ENCODE data around the gene AGBL1.

The AGBL1 gene

DNA sequence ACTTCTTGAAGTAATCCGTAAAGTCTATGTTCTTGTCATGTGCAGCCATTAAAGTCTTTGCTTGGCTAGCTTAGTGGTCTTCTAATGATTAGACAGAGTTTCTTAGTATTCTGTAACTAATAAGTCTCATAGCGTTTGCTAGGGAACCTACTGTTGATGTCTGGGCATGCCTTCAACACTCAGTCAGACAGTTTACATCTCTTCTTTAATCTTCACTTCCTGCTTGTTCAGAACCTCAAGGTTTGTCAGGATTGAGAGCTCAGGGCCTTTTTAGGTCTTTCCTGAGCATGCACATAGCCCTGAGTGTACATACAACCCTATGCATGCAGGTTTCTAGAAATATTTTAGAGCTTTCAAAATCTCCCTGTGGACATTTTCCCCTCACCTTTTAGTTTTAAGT, 426.3 kb downstream of the AGBL1 start:
- Histone ChIP-seq H3K4me3 (ENCODE audit: insufficient read depth, low read length, poor library complexity, severe bottlenecking) (no peak overlapping the region), H3K9me3 (ENCODE audit: insufficient read depth, low read length) (no peaks in the 10 kb centered on the region), H3K27ac (ENCODE audit: low read depth, low read length) (no peak overlapping the region), H3K9ac (ENCODE audit: low read length) (no peak overlapping the region), H3K79me2 (ENCODE audit: insufficient read depth, low read length) (no peaks in the 10 kb centered on the region), H3K36me3 (ENCODE audit: low read length) (no peaks in the 10 kb centered on the region), H4K20me1 (ENCODE audit: low read depth, low read length) (no peaks in the 10 kb centered on the region), H3K4me2 (ENCODE audit: low read depth, low read length, poor library complexity, severe bottlenecking) (no peak overlapping the region), H3F3A (ENCODE audit: insufficient read depth) (no peaks in the 10 kb centered on the region), H2AFZ (ENCODE audit: low read depth, low read length, severe bottlenecking) (no peak overlapping the region), H3K27me3 (ENCODE audit: low read length) (no peaks in the 10 kb centered on the region), H3K9me2 (replicated peaks; ENCODE audit: insufficient read depth, low read length) (no peaks in the 10 kb centered on the region)
- TF ChIP-seq, protein P1, sequence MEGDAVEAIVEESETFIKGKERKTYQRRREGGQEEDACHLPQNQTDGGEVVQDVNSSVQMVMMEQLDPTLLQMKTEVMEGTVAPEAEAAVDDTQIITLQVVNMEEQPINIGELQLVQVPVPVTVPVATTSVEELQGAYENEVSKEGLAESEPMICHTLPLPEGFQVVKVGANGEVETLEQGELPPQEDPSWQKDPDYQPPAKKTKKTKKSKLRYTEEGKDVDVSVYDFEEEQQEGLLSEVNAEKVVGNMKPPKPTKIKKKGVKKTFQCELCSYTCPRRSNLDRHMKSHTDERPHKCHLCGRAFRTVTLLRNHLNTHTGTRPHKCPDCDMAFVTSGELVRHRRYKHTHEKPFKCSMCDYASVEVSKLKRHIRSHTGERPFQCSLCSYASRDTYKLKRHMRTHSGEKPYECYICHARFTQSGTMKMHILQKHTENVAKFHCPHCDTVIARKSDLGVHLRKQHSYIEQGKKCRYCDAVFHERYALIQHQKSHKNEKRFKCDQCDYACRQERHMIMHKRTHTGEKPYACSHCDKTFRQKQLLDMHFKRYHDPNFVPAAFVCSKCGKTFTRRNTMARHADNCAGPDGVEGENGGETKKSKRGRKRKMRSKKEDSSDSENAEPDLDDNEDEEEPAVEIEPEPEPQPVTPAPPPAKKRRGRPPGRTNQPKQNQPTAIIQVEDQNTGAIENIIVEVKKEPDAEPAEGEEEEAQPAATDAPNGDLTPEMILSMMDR (IDR thresholded peaks at IDR 0.05; ENCODE audit: insufficient read depth, low read length, poor library complexity, severe bottlenecking) = no peak
- no peak for TF ChIP-seq EZH2phosphoT487 (conservative IDR thresholded peaks at IDR 0.05; ENCODE audit: low read length)

GRCh38 chr15:86506401-86506800, 426.7 kb downstream of the AGBL1 start:
- H3K9me3 ChIP-seq (ENCODE audit: insufficient read depth, low read length) = no peaks in the 10 kb centered on the region
- no peak overlapping the region for H3K9ac ChIP-seq (ENCODE audit: low read length)
- H3K4me3 ChIP-seq (ENCODE audit: insufficient read depth, low read length, poor library complexity, severe bottlenecking) = no peak overlapping the region
- no peaks in the 10 kb centered on the region for H4K20me1 ChIP-seq (ENCODE audit: low read depth, low read length)
- no peaks in the 10 kb centered on the region for H3K36me3 ChIP-seq (ENCODE audit: low read length)
- H3F3A ChIP-seq (ENCODE audit: insufficient read depth) = no peaks in the 10 kb centered on the region
- TF ChIP-seq EZH2phosphoT487 (conservative IDR thresholded peaks at IDR 0.05; ENCODE audit: low read length) = no peak
- TF ChIP-seq, protein P1 (IDR thresholded peaks at IDR 0.05; ENCODE audit: insufficient read depth, low read length, poor library complexity, severe bottlenecking) = no peak
- no peaks in the 10 kb centered on the region for H3K79me2 ChIP-seq (ENCODE audit: insufficient read depth, low read length)
- no peaks in the 10 kb centered on the region for H3K27me3 ChIP-seq (ENCODE audit: low read length)
- H3K27ac ChIP-seq (ENCODE audit: low read depth, low read length) = no peak overlapping the region
- H2AFZ ChIP-seq (ENCODE audit: low read depth, low read length, severe bottlenecking) = no peak overlapping the region
- no peaks in the 10 kb centered on the region for H3K9me2 ChIP-seq (replicated peaks; ENCODE audit: insufficient read depth, low read length)
- no peak overlapping the region for H3K4me2 ChIP-seq (ENCODE audit: low read depth, low read length, poor library complexity, severe bottlenecking)

DNA sequence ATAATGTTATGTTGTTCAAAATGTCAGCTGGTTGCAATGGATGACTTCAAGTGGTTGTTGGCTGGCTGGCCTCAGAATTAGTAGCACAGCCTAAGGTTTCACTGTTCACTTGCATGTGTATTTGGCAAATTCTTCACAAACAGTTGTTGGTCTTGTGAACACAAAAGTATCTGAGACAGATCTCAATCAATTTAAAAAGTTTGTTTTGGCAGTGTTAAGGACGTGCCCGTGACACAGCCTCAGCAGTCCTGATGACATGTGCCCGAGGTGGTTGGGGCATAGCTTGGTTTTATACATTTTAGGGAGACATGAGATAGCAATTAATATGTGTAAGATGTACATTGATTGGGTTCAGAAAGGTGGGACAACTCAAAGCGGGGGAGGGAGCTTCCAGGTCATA, 436.0 kb downstream of the AGBL1 start:
- Histone ChIP-seq H3F3A (ENCODE audit: insufficient read depth) (no peaks in the 10 kb centered on the region), H4K20me1 (ENCODE audit: low read depth, low read length) (no peaks in the 10 kb centered on the region), H3K27ac (ENCODE audit: low read depth, low read length) (no peak overlapping the region), H3K79me2 (ENCODE audit: insufficient read depth, low read length) (no peaks in the 10 kb centered on the region), H3K9me2 (replicated peaks; ENCODE audit: insufficient read depth, low read length) (no peaks in the 10 kb centered on the region; the same call in 1 of the 2 replicates), H2AFZ (ENCODE audit: low read depth, low read length, severe bottlenecking) (no peak overlapping the region), H3K36me3 (ENCODE audit: low read length) (no peaks in the 10 kb centered on the region), H3K4me2 (ENCODE audit: low read depth, low read length, poor library complexity, severe bottlenecking) (no peak overlapping the region), H3K27me3 (ENCODE audit: low read length) (no peaks in the 10 kb centered on the region), H3K4me3 (ENCODE audit: insufficient read depth, low read length, poor library complexity, severe bottlenecking) (no peak overlapping the region), H3K9ac (ENCODE audit: low read length) (no peak overlapping the region), H3K9me3 (ENCODE audit: insufficient read depth, low read length) (no peaks in the 10 kb centered on the region)
- TF ChIP-seq EZH2phosphoT487 (conservative IDR thresholded peaks at IDR 0.05; ENCODE audit: low read length) = no peak
- TF ChIP-seq, protein P1 (IDR thresholded peaks at IDR 0.05; ENCODE audit: insufficient read depth, low read length, poor library complexity, severe bottlenecking) = no peak

Measured in SU-DHL-6 (cell line).